ENCODE results near the gene RBBP5. TPM values are rescaled to one million over a fixed set of nuclear protein-coding genes. Genes with fewer than 3 reads are reported as not detected.

Gene RBBP5
- total RNA-seq, 1 experiment from 2014 or later: 24.5 TPM

DNA sequence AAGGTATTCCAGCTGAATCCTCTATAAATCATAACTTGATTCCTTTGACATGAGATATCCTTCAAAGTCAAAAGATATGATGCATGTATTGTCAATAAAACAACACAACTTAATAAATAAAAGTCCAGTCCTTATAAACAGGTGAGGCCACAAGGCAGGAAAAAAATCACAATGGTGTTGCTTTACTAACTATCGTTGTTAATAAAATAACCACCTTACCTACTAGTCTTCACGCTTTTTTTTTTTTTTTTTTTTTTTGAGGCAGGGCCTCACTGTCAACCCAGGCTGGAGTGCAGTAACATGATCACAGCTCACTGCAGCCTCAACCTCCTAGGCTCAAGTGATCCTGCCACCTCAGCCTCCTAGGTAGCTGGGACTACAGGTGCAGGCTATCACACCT, 37.4 kb downstream of the RBBP5 start, which contains the start of gene TMEM81:
Gene TMEM81, minus strand, starts transcription at position 101 of the 400 bp plus-strand sequence. CDS start 140 bp downstream, outside the sequence.
- TF ChIP-seq ZFX (IDR thresholded peaks at IDR 0.05) (no peak), SRF (IDR thresholded peaks at IDR 0.05; ENCODE audit: low read depth) (no peak), JUND (IDR thresholded peaks at IDR 0.05) (no peak), RAD21 (IDR thresholded peaks at IDR 0.05; ENCODE audit: low read depth) (no peak), FOSL1 (IDR thresholded peaks at IDR 0.05; ENCODE audit: low read depth) (no peak), YY1 (IDR thresholded peaks at IDR 0.05; ENCODE audit: extremely low read depth, insufficient replicate concordance, low read depth, low read length) (no peak)
- H3K79me2 ChIP-seq (ENCODE audit: insufficient read depth, low read length): no peaks in the 10 kb centered on the region
- RAD21 ChIA-PET (ENCODE audit: low non-redundant PET in 1 of 2, low total read pairs in 2 of 2, uncharacterized antibody in 2 of 2, unreplicated experiment in 2 of 2): no interaction called here
- no peak for ATAC-seq
- intact Hi-C loops (cut with micrococcal nuclease): no loop called here
- POLR2A ChIA-PET: no interaction called here
- CTCF ChIA-PET: interaction anchor here (0.7 kb wide), 1 partner anchor 10 kb away, joined by 4 read pairs; no protein-coding TSS in a partner anchor
- no peak within 1 kb of the TSS for H3K9ac ChIP-seq (ENCODE audit: low read length)
- no peak within 1 kb of the TSS for H3K27ac ChIP-seq (ENCODE audit: low read depth, low read length)
- no peaks in the 10 kb centered on the region for H3K9me2 ChIP-seq (ENCODE audit: insufficient read depth)
- no TSS peak for BruUV-seq (replicated peaks)
- H3K36me3 ChIP-seq (ENCODE audit: control insufficient read depth in 1 of 2, insufficient read depth in 2 of 2, low read length in 2 of 2): peaks cover 18 to 24% of the 10 kb centered on the region in 2 experiments
- no peaks in the 10 kb centered on the region for H4K20me1 ChIP-seq (ENCODE audit: insufficient read depth)
- H3K4me2 ChIP-seq (ENCODE audit: low read length): no peak within 1 kb of the TSS
- H3K27me3 ChIP-seq (ENCODE audit: insufficient read depth, low read length): no peaks in the 10 kb centered on the region
- DNase-seq (ENCODE audit: low read depth, low spot score): no peak
- H2AFZ ChIP-seq (ENCODE audit: low read depth, low read length, poor library complexity, severe bottlenecking): no peak within 1 kb of the TSS
- no peak within 1 kb of the TSS for H3K4me3 ChIP-seq (replicated peaks in 1 of 2; ENCODE audit: low read depth in 1 of 2, low read length in 2 of 2)
- H3K9me3 ChIP-seq (ENCODE audit: control insufficient read depth in 1 of 2, insufficient read depth in 1 of 2, low read depth in 1 of 2, low read length in 2 of 2): no peaks in the 10 kb centered on the region
- no peaks in the 10 kb centered on the region for H3K4me1 ChIP-seq (ENCODE audit: control insufficient read depth in 1 of 2, insufficient read depth in 2 of 2, low read length in 2 of 2)

GRCh38 chr1:205082431-205082830, 39.3 kb downstream of the RBBP5 start:
- BruUV-seq (replicated peaks): no TSS peak

More at GRCh38 chr1:205082431-205082830, 39.3 kb downstream of the RBBP5 start:
- no peaks in the 10 kb centered on the region for H4K20me1 ChIP-seq (ENCODE audit: insufficient read depth)
- peaks cover 0 to 14% of the 10 kb centered on the region in 2 experiments; a peak in 1 of 4 replicates for H3K36me3 ChIP-seq (ENCODE audit: control insufficient read depth in 1 of 2, insufficient read depth in 2 of 2, low read length in 2 of 2)
- CTCF ChIA-PET: interaction anchor here (1.1 to 4.1 kb wide), 2 partner anchors 21 to 59 kb away, joined by 3 to 18 read pairs; no protein-coding TSS in a partner anchor
- H2AFZ ChIP-seq (ENCODE audit: low read depth, low read length, poor library complexity, severe bottlenecking): no peak overlapping the region
- DNase-seq (ENCODE audit: low read depth, low spot score) (no peak), ATAC-seq (no peak)
- H3K4me2 ChIP-seq (ENCODE audit: low read length): no peak overlapping the region
- H3K9ac ChIP-seq (ENCODE audit: low read length): no peak overlapping the region
- H3K4me1 ChIP-seq (ENCODE audit: control insufficient read depth in 1 of 2, insufficient read depth in 2 of 2, low read length in 2 of 2): no peaks in the 10 kb centered on the region
- H3K9me3 ChIP-seq (ENCODE audit: control insufficient read depth in 1 of 2, insufficient read depth in 1 of 2, low read depth in 1 of 2, low read length in 2 of 2): no peaks in the 10 kb centered on the region
- RAD21 ChIA-PET (ENCODE audit: low non-redundant PET in 1 of 2, low total read pairs in 2 of 2, uncharacterized antibody in 2 of 2, unreplicated experiment in 2 of 2): interaction anchor here in 1 of 2 experiments (0.8 kb wide), 1 partner anchor 174 kb away, joined by 3 read pairs; no protein-coding TSS in a partner anchor
- no peak overlapping the region for H3K4me3 ChIP-seq (replicated peaks in 1 of 2; ENCODE audit: low read depth in 1 of 2, low read length in 2 of 2)
- POLR2A ChIA-PET: no interaction called here
- intact Hi-C loops (cut with micrococcal nuclease): no loop called here
- no peaks in the 10 kb centered on the region for H3K9me2 ChIP-seq (ENCODE audit: insufficient read depth)
- no peaks in the 10 kb centered on the region for H3K79me2 ChIP-seq (ENCODE audit: insufficient read depth, low read length)
- TF ChIP-seq CTCF (IDR thresholded peaks at IDR 0.05 in 2 of 3, conservative IDR thresholded peaks at IDR 0.05 in 1 of 3; ENCODE audit: borderline replicate concordance in 1 of 3, insufficient read depth in 1 of 3, low read depth in 2 of 3, low read length in 2 of 3): no peak
- no peak for TF ChIP-seq TCF7L2 (IDR thresholded peaks at IDR 0.05; ENCODE audit: borderline replicate concordance, extremely low read depth, insufficient read depth, insufficient read length)
- H3K27me3 ChIP-seq (ENCODE audit: insufficient read depth, low read length): no peaks in the 10 kb centered on the region
- H3K27ac ChIP-seq (ENCODE audit: low read depth, low read length): no peak overlapping the region

Data from HCT116 (cell line).